ENCODE results near the gene RNF5. TPM values are rescaled to one million over a fixed set of nuclear protein-coding genes. Genes with fewer than 3 reads are reported as not detected.

Gene RNF5
- total and polyA plus RNA-seq, 4 donors: 45.2 to 94.4 (median 61.5) TPM

- H3K4me3 ChIP-seq: no peak overlapping the region
- no peak for DNase-seq
- H3K9me3 ChIP-seq (ENCODE audit: control insufficient read depth in 4 of 4, insufficient read depth in 3 of 4, low read length in 3 of 4): no peaks in the 10 kb centered on the region
- peak overlapping the region in 1 of 2 donors; percentile 28 for H3K27ac ChIP-seq (ENCODE audit: low read depth in 1 of 2, low read length in 1 of 2)
- WGBS, 2 donors: 72 to 84% methylated on average over 10 of the region's 10 CpGs
- TF ChIP-seq CTCF (IDR thresholded peaks at IDR 0.05; ENCODE audit: control extremely low read depth, extremely low read depth): no peak
- ATAC-seq (ENCODE audit: insufficient read depth, low FRiP score): no peak
- no peaks in the 10 kb centered on the region for H3K27me3 ChIP-seq (ENCODE audit: control insufficient read depth in 3 of 3, insufficient read depth in 3 of 3, low read length in 2 of 3)
- peaks cover under 1 to 37% (median 15%) of the 10 kb centered on the region in 5 donors for H3K4me1 ChIP-seq (ENCODE audit: control insufficient read depth in 5 of 5, insufficient read depth in 5 of 5, low read length in 5 of 5)
- peaks cover 0 to 26% (median 17%) of the 10 kb centered on the region in 4 donors for H3K36me3 ChIP-seq (ENCODE audit: control insufficient read depth in 4 of 4, insufficient read depth in 4 of 4, low read length in 4 of 4)
- H3K9ac ChIP-seq (ENCODE audit: insufficient read depth in 1 of 2, low read length in 2 of 2): no peak overlapping the region
Measured at GRCh38 chr6:32181915-32182529, 3.8 kb downstream of the RNF5 start.

GRCh38 chr6:32182555-32182981 is 4.4 kb downstream of the RNF5 start:
- H3K9me3 ChIP-seq (ENCODE audit: control insufficient read depth in 4 of 4, insufficient read depth in 3 of 4, low read length in 3 of 4): no peaks in the 10 kb centered on the region
- peaks cover 0 to 32% (median 19%) of the 10 kb centered on the region in 5 donors for H3K4me1 ChIP-seq (ENCODE audit: control insufficient read depth in 5 of 5, insufficient read depth in 5 of 5, low read length in 5 of 5)
- DNase-seq (no peak), ATAC-seq (ENCODE audit: insufficient read depth, low FRiP score) (no peak)
- peak overlapping the region in 1 of 2 donors; percentile 28 for H3K27ac ChIP-seq (ENCODE audit: low read depth in 1 of 2, low read length in 1 of 2)
- no peak overlapping the region for H3K9ac ChIP-seq (ENCODE audit: insufficient read depth in 1 of 2, low read length in 2 of 2)
- H3K4me3 ChIP-seq: no peak overlapping the region
- no peak for TF ChIP-seq CTCF (IDR thresholded peaks at IDR 0.05; ENCODE audit: control extremely low read depth, extremely low read depth)
- H3K27me3 ChIP-seq (ENCODE audit: control insufficient read depth in 3 of 3, insufficient read depth in 3 of 3, low read length in 2 of 3): no peaks in the 10 kb centered on the region
- H3K36me3 ChIP-seq (ENCODE audit: control insufficient read depth in 4 of 4, insufficient read depth in 4 of 4, low read length in 4 of 4): peaks cover 0 to 31% (median 22%) of the 10 kb centered on the region in 4 donors
- WGBS, 2 donors: 88 to 89% methylated on average over 10 of the region's 10 CpGs

GRCh38 chr6:32183030-32183429 is 4.8 kb downstream of the RNF5 start:
- Histone ChIP-seq H3K27ac (ENCODE audit: low read depth in 1 of 2, low read length in 1 of 2) (peak overlapping the region; percentile 30 to 83), H3K9me3 (ENCODE audit: control insufficient read depth in 4 of 4, insufficient read depth in 3 of 4, low read length in 3 of 4) (no peaks in the 10 kb centered on the region), H3K9ac (ENCODE audit: insufficient read depth in 1 of 2, low read length in 2 of 2) (no peak overlapping the region), H3K27me3 (ENCODE audit: control insufficient read depth in 3 of 3, insufficient read depth in 3 of 3, low read length in 2 of 3) (no peaks in the 10 kb centered on the region), H3K4me1 (ENCODE audit: control insufficient read depth in 5 of 5, insufficient read depth in 5 of 5, low read length in 5 of 5) (peaks cover 0 to 37% (median 22%) of the 10 kb centered on the region in 5 donors), H3K36me3 (ENCODE audit: control insufficient read depth in 4 of 4, insufficient read depth in 4 of 4, low read length in 4 of 4) (peaks cover 0 to 34% (median 25%) of the 10 kb centered on the region in 4 donors), H3K4me3 (no peak overlapping the region)
- no peak for DNase-seq
- WGBS, 2 donors: 79 to 85% methylated on average over 3 of the region's 3 CpGs
- TF ChIP-seq CTCF (IDR thresholded peaks at IDR 0.05; ENCODE audit: control extremely low read depth, extremely low read depth): no peak
- no peak for ATAC-seq (ENCODE audit: insufficient read depth, low FRiP score)
